ENCODE results near the gene ANKRD42. TPM values are rescaled to one million over a fixed set of nuclear protein-coding genes. Genes with fewer than 3 reads are reported as not detected.

Gene ANKRD42
- total RNA-seq, 1 experiment from 2014 or later = 11.0 TPM

- TF ChIP-seq, protein P1, sequence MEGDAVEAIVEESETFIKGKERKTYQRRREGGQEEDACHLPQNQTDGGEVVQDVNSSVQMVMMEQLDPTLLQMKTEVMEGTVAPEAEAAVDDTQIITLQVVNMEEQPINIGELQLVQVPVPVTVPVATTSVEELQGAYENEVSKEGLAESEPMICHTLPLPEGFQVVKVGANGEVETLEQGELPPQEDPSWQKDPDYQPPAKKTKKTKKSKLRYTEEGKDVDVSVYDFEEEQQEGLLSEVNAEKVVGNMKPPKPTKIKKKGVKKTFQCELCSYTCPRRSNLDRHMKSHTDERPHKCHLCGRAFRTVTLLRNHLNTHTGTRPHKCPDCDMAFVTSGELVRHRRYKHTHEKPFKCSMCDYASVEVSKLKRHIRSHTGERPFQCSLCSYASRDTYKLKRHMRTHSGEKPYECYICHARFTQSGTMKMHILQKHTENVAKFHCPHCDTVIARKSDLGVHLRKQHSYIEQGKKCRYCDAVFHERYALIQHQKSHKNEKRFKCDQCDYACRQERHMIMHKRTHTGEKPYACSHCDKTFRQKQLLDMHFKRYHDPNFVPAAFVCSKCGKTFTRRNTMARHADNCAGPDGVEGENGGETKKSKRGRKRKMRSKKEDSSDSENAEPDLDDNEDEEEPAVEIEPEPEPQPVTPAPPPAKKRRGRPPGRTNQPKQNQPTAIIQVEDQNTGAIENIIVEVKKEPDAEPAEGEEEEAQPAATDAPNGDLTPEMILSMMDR (conservative IDR thresholded peaks at IDR 0.05; ENCODE audit: low read depth, low read length) = no peak
- no peak for TF ChIP-seq EZH2 (IDR thresholded peaks at IDR 0.05; ENCODE audit: borderline replicate concordance, low read depth, low read length, poor library complexity, severe bottlenecking)
- H3K36me3 ChIP-seq (ENCODE audit: insufficient read depth, low read length, poor library complexity, severe bottlenecking) = peaks cover 23% of the 10 kb centered on the region
- peak overlapping the region; percentile 90 for H3K4me3 ChIP-seq (ENCODE audit: low read depth, low read length, poor library complexity, severe bottlenecking)
- no TSS peak for BruUV-seq (replicated peaks)
- ChIA-PET CTCF (no interaction called here), POLR2A (ENCODE audit: low non-redundant PET) (no interaction called here)
- no peak for DNase-seq (ENCODE audit: low spot score)
- no peaks in the 10 kb centered on the region for H3K9me3 ChIP-seq (ENCODE audit: low read depth, low read length, poor library complexity, severe bottlenecking)
- H3K27ac ChIP-seq (ENCODE audit: low read depth, low read length, poor library complexity, severe bottlenecking) = peak overlapping the region; percentile 91
- H3K27me3 ChIP-seq (replicated peaks; ENCODE audit: insufficient read depth, low read depth, low read length, poor library complexity) = no peaks in the 10 kb centered on the region
- intact Hi-C loops (cut with micrococcal nuclease; ENCODE audit: unreplicated experiment) = loop anchor here (1.0 kb wide), 1 partner anchor 628 kb away; no protein-coding TSS in a partner anchor
- H3K4me1 ChIP-seq (ENCODE audit: insufficient read depth, low read length, poor library complexity, severe bottlenecking) = peaks cover 7% of the 10 kb centered on the region
These were observed 786 bp upstream of the ANKRD42 start for GRCh38 chr11:83192606-83193245.

- no TSS peak for BruUV-seq (replicated peaks)
- H3K36me3 ChIP-seq (ENCODE audit: insufficient read depth, low read length, poor library complexity, severe bottlenecking) = peaks cover 23% of the 10 kb centered on the region
- H3K4me3 ChIP-seq (ENCODE audit: low read depth, low read length, poor library complexity, severe bottlenecking) = peak overlapping the region; percentile 90
- POLR2A ChIA-PET (ENCODE audit: low non-redundant PET) = no interaction called here
- intact Hi-C loops (cut with micrococcal nuclease; ENCODE audit: unreplicated experiment) = no loop called here
- H3K27ac ChIP-seq (ENCODE audit: low read depth, low read length, poor library complexity, severe bottlenecking) = peak overlapping the region; percentile 91
- H3K4me1 ChIP-seq (ENCODE audit: insufficient read depth, low read length, poor library complexity, severe bottlenecking) = peaks cover 7% of the 10 kb centered on the region
- no peaks in the 10 kb centered on the region for H3K27me3 ChIP-seq (replicated peaks; ENCODE audit: insufficient read depth, low read depth, low read length, poor library complexity)
- H3K9me3 ChIP-seq (ENCODE audit: low read depth, low read length, poor library complexity, severe bottlenecking) = no peaks in the 10 kb centered on the region
- CTCF ChIA-PET = no interaction called here
- peak; percentile 76 for DNase-seq (ENCODE audit: low spot score)
- TF ChIP-seq, protein P1 (conservative IDR thresholded peaks at IDR 0.05; ENCODE audit: low read depth, low read length) = no peak
- TF ChIP-seq EZH2 (IDR thresholded peaks at IDR 0.05; ENCODE audit: borderline replicate concordance, low read depth, low read length, poor library complexity, severe bottlenecking) = no peak
These were observed 1.0 kb downstream of the ANKRD42 start for GRCh38 chr11:83194281-83195142.

- Histone ChIP-seq H3K27ac (ENCODE audit: low read depth, low read length, poor library complexity, severe bottlenecking) (peak overlapping the region; percentile 91), H3K9me3 (ENCODE audit: low read depth, low read length, poor library complexity, severe bottlenecking) (no peaks in the 10 kb centered on the region), H3K4me1 (ENCODE audit: insufficient read depth, low read length, poor library complexity, severe bottlenecking) (peaks cover 7% of the 10 kb centered on the region), H3K27me3 (replicated peaks; ENCODE audit: insufficient read depth, low read depth, low read length, poor library complexity) (no peaks in the 10 kb centered on the region), H3K36me3 (ENCODE audit: insufficient read depth, low read length, poor library complexity, severe bottlenecking) (peaks cover 23% of the 10 kb centered on the region), H3K4me3 (ENCODE audit: low read depth, low read length, poor library complexity, severe bottlenecking) (peak overlapping the region; percentile 90)
- DNase-seq (ENCODE audit: low spot score) = peak; percentile 31
- intact Hi-C loops (cut with micrococcal nuclease; ENCODE audit: unreplicated experiment) = no loop called here
- CTCF ChIA-PET = no interaction called here
- POLR2A ChIA-PET (ENCODE audit: low non-redundant PET) = no interaction called here
- no peak for TF ChIP-seq EZH2 (IDR thresholded peaks at IDR 0.05; ENCODE audit: borderline replicate concordance, low read depth, low read length, poor library complexity, severe bottlenecking)
- TF ChIP-seq, protein P1 (conservative IDR thresholded peaks at IDR 0.05; ENCODE audit: low read depth, low read length) = peak; percentile 27; the same call in 1 of the 2 replicates
- BruUV-seq (replicated peaks) = no TSS peak
These were observed 1.6 kb downstream of the ANKRD42 start for GRCh38 chr11:83195143-83195466.

Measured in A673 (cell line).